Left ventricle myocardium inferior (tissue), 1 donor: ENCODE data around the gene CRY1. TPM values are rescaled to one million over a fixed set of nuclear protein-coding genes. Genes with fewer than 3 reads are reported as not detected.

Experiments
- DNase-seq: peaks from one replicate; pipeline ENCODE4 v3.0.0-alpha.2; 2020
- H3K27ac ChIP-seq: fragments of 200-600 bp; replicated peaks from 2 replicates; pipeline ENCODE4 v1.8.0; 2021
- H3K27me3 ChIP-seq: fragments of 200-600 bp; 2 replicates; pipeline ENCODE4 v1.8.0; 2021; ENCODE audit warnings: low read depth
- H3K36me3 ChIP-seq: fragments of 200-600 bp; 2 replicates; pipeline ENCODE4 v1.8.0; 2021
- H3K4me1 ChIP-seq: fragments of 200-600 bp; 2 replicates; pipeline ENCODE4 v1.8.0; 2021
- H3K4me3 ChIP-seq: fragments of 200-600 bp; 2 replicates; pipeline ENCODE4 v1.8.0; 2021; ENCODE audit warnings: mild to moderate bottlenecking, moderate library complexity
- H3K9me3 ChIP-seq: fragments of 200-600 bp; replicated peaks from 2 replicates; pipeline ENCODE4 v1.8.0; 2021
- intact Hi-C: fragments of 100-400 bp; cut with micrococcal nuclease; formaldehyde crosslinking; loops from one replicate; pipeline ENCODE4 v1.11.0; 2022
- total RNA-seq: library from RNA; stranded (reverse); fragmentation: NEBNext Ultra II Directional; extraction: Animal tissue kit (Norgen Biotek cat#: 25700); gene quantifications from one replicate; pipeline ENCODE4 v1.2.1, GENCODE V29; 2021
- TF ChIP-seq, protein P1 (sequence below): fragments of 200-600 bp; IDR thresholded peaks from 2 replicates; pipeline ENCODE4 v1.8.0; 2021; ENCODE audit warnings: antibody characterized with exemption, mild to moderate bottlenecking, borderline replicate concordance
- donor health status: DM: no; HTN: yes; CAD: no; lungs with severe emphysema.

Gene CRY1
- total RNA-seq, 1 donor from 2014 or later = 10.0 TPM

DNA sequence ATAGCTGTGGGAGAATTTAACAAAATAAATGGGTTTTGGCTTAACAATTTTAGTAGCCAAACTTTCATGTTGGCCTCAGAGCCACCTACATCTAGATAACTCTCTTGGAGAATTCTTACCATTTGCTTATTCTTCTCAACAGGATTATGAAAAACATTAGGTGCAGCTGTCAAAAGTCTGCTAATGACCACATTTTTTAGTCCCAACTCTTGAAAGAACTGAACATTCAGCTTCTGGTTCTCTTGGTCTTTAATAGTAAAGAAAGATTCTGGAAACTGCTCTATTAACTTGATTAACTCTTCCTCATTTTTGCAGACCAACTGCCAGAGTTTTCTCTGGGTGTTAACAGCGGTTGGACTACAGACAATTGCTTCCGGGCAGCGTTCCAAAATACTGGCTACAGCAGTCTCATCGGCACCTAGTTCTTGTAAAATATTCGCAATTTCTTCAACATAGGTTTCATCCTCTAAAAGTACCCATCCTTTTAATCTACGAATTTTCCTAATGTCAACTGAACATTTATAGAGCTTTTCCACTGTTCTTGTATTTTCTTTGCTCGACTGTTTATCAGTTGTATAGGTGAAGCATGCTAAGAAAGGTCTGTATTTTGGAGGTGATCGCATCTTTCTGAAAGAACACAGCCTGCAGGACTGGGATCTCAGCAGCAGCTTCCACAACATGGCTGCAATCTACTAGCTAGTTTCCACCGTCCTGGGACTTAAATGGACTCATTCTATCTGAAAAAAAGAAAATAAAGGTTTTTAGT, 115.1 kb downstream of the CRY1 start:
- peaks cover 94% of the 10 kb centered on the region for H3K4me1 ChIP-seq
- no peaks in the 10 kb centered on the region for H3K27me3 ChIP-seq
- no peaks in the 10 kb centered on the region for H3K9me3 ChIP-seq
- H3K4me3 ChIP-seq = peak overlapping the region; percentile 5
- intact Hi-C loops = no loop called here
- TF ChIP-seq, protein P1, sequence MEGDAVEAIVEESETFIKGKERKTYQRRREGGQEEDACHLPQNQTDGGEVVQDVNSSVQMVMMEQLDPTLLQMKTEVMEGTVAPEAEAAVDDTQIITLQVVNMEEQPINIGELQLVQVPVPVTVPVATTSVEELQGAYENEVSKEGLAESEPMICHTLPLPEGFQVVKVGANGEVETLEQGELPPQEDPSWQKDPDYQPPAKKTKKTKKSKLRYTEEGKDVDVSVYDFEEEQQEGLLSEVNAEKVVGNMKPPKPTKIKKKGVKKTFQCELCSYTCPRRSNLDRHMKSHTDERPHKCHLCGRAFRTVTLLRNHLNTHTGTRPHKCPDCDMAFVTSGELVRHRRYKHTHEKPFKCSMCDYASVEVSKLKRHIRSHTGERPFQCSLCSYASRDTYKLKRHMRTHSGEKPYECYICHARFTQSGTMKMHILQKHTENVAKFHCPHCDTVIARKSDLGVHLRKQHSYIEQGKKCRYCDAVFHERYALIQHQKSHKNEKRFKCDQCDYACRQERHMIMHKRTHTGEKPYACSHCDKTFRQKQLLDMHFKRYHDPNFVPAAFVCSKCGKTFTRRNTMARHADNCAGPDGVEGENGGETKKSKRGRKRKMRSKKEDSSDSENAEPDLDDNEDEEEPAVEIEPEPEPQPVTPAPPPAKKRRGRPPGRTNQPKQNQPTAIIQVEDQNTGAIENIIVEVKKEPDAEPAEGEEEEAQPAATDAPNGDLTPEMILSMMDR = no peak
- DNase-seq = peak; percentile 73
- H3K36me3 ChIP-seq = no peaks in the 10 kb centered on the region
- H3K27ac ChIP-seq = peak overlapping the region; percentile 73

DNA sequence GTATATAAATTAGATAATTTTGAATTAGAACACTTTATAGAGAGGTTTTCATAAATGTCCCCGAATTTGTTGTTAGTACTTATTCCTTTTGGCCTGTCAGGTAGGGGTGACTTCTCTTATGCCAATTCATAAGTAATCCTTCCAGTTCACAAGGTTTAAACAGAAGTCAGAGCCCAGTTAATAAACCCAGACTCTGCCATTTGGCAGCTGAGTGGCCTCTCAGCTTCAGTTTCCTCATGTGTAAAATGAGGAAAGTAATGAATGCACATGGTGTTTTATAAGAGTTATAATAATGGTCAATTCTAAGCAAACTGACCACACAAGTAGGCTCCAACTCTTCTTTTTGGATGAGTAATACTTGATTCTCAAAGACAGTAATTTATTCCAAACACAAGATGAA, 116.7 kb downstream of the CRY1 start:
- DNase-seq = no peak
- no peak overlapping the region for H3K4me3 ChIP-seq
- peaks cover 87% of the 10 kb centered on the region for H3K4me1 ChIP-seq
- TF ChIP-seq, protein P1 = no peak
- intact Hi-C loops = no loop called here
- H3K36me3 ChIP-seq = peaks cover 5% of the 10 kb centered on the region
- peak overlapping the region; percentile 73 for H3K27ac ChIP-seq
- H3K9me3 ChIP-seq = no peaks in the 10 kb centered on the region
- no peaks in the 10 kb centered on the region for H3K27me3 ChIP-seq

DNA sequence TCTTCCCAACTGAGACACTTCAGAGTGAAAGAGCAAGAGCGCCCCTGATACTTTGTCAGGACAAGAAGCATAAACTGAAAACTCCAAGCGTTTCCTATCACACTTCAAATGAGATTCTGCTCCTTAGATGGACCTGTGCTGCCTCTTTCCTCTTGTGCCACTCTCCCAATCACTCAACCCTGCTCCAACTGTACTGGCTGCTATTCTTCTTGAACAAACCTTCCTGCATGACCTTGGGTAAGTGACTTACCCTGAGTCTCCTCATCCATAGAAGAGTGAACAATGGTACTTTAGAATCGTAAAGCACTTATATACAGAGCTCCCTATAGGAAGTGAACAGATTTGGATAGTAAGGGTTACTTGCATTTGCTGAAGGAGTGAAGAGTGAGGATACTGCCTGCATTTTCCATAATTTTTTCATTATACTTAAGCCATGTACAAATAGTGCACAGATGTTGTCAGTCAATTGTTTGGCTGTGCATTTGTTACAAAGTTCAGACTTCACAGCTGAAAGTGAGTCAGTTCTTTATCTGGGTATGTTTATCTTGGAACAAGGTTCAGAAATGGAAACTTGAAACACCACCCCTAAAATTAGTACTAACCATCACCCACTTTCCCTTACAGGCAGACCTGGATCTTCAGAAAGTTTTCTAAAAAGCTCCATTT, 117.2 kb downstream of the CRY1 start:
- Histone ChIP-seq H3K36me3 (peaks cover 10% of the 10 kb centered on the region), H3K27me3 (no peaks in the 10 kb centered on the region), H3K4me1 (peaks cover 81% of the 10 kb centered on the region), H3K4me3 (no peak overlapping the region), H3K9me3 (no peaks in the 10 kb centered on the region), H3K27ac (peak overlapping the region; percentile 73)
- intact Hi-C loops = no loop called here
- TF ChIP-seq, protein P1 = no peak
- DNase-seq = no peak

DNA sequence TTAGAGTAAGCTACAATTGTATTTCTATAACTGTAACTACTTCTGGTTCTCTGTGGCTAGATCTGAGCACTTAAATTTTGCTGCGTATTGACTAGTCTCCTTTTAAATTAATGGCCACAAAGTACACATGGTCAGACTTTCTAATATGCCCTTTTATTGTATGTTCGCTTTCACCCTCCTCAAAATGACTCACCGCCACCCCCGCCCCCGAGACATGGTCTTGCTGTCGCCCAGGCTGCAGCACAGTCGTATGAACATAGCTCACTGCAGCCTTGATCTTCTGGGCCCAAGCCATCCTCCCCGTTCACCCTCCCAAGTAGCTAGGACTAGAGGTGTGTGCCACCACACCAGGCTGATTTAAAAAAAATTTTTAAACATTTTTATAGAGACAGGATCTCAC, 118.3 kb downstream of the CRY1 start:
- DNase-seq = no peak
- intact Hi-C loops = no loop called here
- Histone ChIP-seq H3K4me3 (no peak overlapping the region), H3K27me3 (no peaks in the 10 kb centered on the region), H3K9me3 (no peaks in the 10 kb centered on the region), H3K4me1 (peaks cover 71% of the 10 kb centered on the region), H3K27ac (peak overlapping the region; percentile 73), H3K36me3 (peaks cover 19% of the 10 kb centered on the region)
- TF ChIP-seq, protein P1 = no peak

DNA sequence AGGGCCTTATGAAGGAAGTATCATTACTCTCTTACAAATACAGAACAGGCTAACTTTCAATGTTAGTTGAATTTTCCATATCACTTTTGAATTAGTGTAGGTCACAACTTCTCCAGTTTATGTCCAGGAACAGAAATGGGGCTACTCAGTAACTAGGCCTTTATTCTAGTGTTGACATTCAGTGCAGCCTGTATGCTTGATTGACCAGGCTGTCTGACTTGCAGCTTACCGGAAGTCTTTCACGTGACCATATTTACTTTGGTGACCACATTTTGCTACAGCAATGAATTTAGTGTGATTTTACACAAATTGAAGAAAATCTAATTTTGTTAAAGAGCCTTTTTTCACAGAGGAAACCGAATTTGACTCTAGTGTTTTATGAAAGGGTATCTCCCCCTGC, 118.8 kb downstream of the CRY1 start:
- no peak overlapping the region for H3K27ac ChIP-seq

More for the DNA sequence above, 118.8 kb downstream of the CRY1 start:
- no peak overlapping the region for H3K4me3 ChIP-seq
- H3K4me1 ChIP-seq = peaks cover 65% of the 10 kb centered on the region
- peaks cover 25% of the 10 kb centered on the region for H3K36me3 ChIP-seq
- intact Hi-C loops = no loop called here
- no peaks in the 10 kb centered on the region for H3K9me3 ChIP-seq
- TF ChIP-seq, protein P1 = no peak
- H3K27me3 ChIP-seq = no peaks in the 10 kb centered on the region
- no peak for DNase-seq
